BLaER1 treated with 17β-estradiol and CSF1 and Interleukin-3, amounts not matched to agents 10 nM and 100 nM (cell line): Measurements from ENCODE around the gene WRAP53.

Experiments used
- H3K27ac ChIP-seq, 11 experiments: shearing (Covaris generic); formaldehyde crosslinking; 2 replicates each; pipeline ENCODE4 v1.8.1; 2022
- H3K27me3 ChIP-seq, 11 experiments: shearing (Covaris generic); formaldehyde crosslinking; 2 replicates each; pipeline ENCODE4 v1.8.1; 2022
- H3K36me3 ChIP-seq, 11 experiments: shearing (Covaris generic); formaldehyde crosslinking; 2 replicates each; pipeline ENCODE4 v1.8.1; 2022
- H3K4me1 ChIP-seq, 10 experiments: shearing (Covaris generic); formaldehyde crosslinking; 2 replicates each; pipeline ENCODE4 v1.8.1; 2022
- H3K4me2 ChIP-seq, 11 experiments: shearing (Covaris generic); formaldehyde crosslinking; 2 replicates each; pipeline ENCODE4 v1.8.1; 2022
- H3K4me3 ChIP-seq, 10 experiments: shearing (Covaris generic); formaldehyde crosslinking; 2 replicates each; pipeline ENCODE4 v1.8.1; 2022
- H3K9ac ChIP-seq, 11 experiments: shearing (Covaris generic); formaldehyde crosslinking; 2 replicates each; pipeline ENCODE4 v1.8.1; 2022
- H3K9me3 ChIP-seq, 11 experiments: shearing (Covaris generic); formaldehyde crosslinking; replicated peaks in 1 of 11; 2 replicates each; pipeline ENCODE4 v1.8.1; 2022
- H4K20me1 ChIP-seq, 11 experiments: shearing (Covaris generic); formaldehyde crosslinking; 2 replicates each; pipeline ENCODE4 v1.8.1; 2022
- Cebpa-rat ChIP-seq, 11 experiments: shearing (Covaris generic); IDR thresholded peaks; 2 replicates each; pipeline ENCODE4 v1.8.1; 2022

The WRAP53 gene

GRCh38 chr17:7709031-7709430, 20.8 kb downstream of the WRAP53 start:
- H4K20me1 ChIP-seq, result peaks cover 0 to 40% (median 18%) of the 10 kb centered on the region in 11 experiments; a peak in 15 of 22 replicates
- H3K9me3 ChIP-seq, result no peaks in the 10 kb centered on the region
- H3K4me1 ChIP-seq, result peaks cover 28 to 70% (median 50%) of the 10 kb centered on the region in 10 experiments
- TF ChIP-seq Cebpa-rat (IDR thresholded peaks at IDR 0.05), result no peak
- H3K4me2 ChIP-seq, result peak overlapping the region in 5 of 11 experiments; percentile 18 to 69 (median 41); a peak in 7 of 22 replicates
- H3K36me3 ChIP-seq, result 0 out of 22 replicates have a peak, but pooled peaks cover 0 to under 1% (median 0%) of the 10 kb centered on the region in 11 experiments
- no peak overlapping the region for H3K27ac ChIP-seq
- H3K27me3 ChIP-seq, result peaks cover 45 to 80% (median 69%) of the 10 kb centered on the region in 11 experiments
- no peak overlapping the region for H3K9ac ChIP-seq
- no peak overlapping the region for H3K4me3 ChIP-seq

- H3K9ac ChIP-seq, result no peak overlapping the region
- no peaks in the 10 kb centered on the region for H3K36me3 ChIP-seq
- TF ChIP-seq Cebpa-rat (IDR thresholded peaks at IDR 0.05), result no peak
- H3K4me3 ChIP-seq, result no peak overlapping the region
- peaks cover 0 to 28% (median 8%) of the 10 kb centered on the region in 11 experiments; a peak in 13 of 22 replicates for H4K20me1 ChIP-seq
- peak overlapping the region; percentile 36 to 71 (median 59) for H3K4me2 ChIP-seq
- 0 out of 22 replicates have a peak overlapping the region, but pooled peaks of 2 of the 11 experiments have one; percentile 2 to 3 for H3K27ac ChIP-seq
- no peaks in the 10 kb centered on the region for H3K9me3 ChIP-seq
- peaks cover 40 to 80% (median 69%) of the 10 kb centered on the region in 11 experiments for H3K27me3 ChIP-seq
- peaks cover 31 to 70% (median 52%) of the 10 kb centered on the region in 10 experiments for H3K4me1 ChIP-seq
These were observed 22.0 kb downstream of the WRAP53 start for GRCh38 chr17:7710301-7710700.

DNA sequence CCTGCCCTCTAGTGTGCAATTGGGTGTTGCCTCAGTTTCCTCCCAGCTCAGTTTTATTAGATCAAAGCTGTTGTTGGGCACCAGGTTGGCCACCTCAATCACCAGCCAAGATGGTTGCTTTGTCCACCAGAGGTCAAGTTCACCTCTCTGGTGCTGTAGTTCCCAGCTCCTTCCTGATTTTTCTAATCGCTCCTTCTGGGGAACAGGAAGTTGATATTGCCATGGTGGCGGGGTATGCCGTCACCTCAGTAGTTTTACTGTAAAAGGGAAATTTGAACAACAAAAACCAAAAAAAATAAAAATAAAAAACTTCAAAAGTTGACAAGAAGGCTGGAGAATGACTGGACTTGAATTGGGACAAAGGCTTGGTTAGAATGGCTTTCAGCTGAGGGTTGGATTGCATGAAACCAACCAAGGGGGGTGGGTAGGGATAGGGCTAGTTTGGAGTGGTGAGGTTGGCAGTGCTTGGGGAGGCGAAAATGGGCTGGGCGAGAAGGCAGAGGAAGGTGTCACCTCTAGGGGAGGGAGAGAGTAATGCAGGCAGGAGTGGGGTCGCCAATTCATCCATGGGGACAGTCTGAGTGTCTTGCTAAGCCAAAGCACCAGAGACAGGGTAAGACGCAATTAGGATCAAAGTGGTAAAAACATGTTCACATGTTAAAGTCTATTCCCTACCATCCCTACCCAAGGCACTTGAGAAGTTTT, 22.9 kb downstream of the WRAP53 start:
- no peaks in the 10 kb centered on the region for H3K36me3 ChIP-seq
- H3K9me3 ChIP-seq, result no peaks in the 10 kb centered on the region
- peaks cover 40 to 80% (median 69%) of the 10 kb centered on the region in 11 experiments for H3K27me3 ChIP-seq
- H3K27ac ChIP-seq, result 0 out of 22 replicates have a peak overlapping the region, but pooled peaks of 1 of the 11 experiments have one; percentile 3
- no peak overlapping the region for H3K4me3 ChIP-seq
- TF ChIP-seq Cebpa-rat (IDR thresholded peaks at IDR 0.05), result no peak
- no peak overlapping the region for H3K9ac ChIP-seq
- peaks cover 0 to 19% (median under 1%) of the 10 kb centered on the region in 11 experiments; a peak in 4 of 22 replicates for H4K20me1 ChIP-seq
- peaks cover 36 to 70% (median 53%) of the 10 kb centered on the region in 10 experiments for H3K4me1 ChIP-seq
- peak overlapping the region in 9 of 11 experiments; percentile 51 to 71 (median 64); a peak in 19 of 22 replicates for H3K4me2 ChIP-seq

DNA sequence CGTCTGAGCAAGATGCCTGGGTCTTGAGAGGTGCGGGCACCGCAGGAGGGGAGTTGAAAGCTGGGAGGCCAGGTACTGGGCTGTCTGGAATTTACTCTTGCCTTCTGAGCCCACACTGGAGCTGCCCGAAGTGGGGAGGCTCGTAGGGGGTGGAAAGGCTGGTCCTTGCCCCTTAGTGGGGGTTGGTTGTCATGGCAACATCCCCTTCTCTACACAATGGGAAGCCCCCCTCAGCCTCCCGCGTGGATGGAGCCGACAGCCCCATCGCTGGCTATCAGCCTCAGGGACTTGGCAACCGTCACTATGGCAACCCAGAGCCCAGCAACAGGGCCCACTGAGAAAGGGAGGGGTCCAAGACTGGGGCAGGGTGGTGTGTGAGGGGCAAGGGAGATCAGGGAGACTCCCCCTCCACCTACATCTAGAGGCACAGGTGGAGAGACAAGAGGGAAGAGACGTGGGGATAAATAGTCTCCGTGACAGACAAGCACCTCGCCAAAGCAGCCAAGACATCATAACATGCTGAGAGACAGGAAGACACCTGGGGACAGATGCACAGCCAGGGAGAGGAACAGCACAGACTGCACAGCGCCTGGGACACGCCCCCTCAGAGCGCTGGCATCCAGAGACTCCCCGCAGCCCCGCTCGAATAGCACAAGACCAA, 24.0 kb downstream of the WRAP53 start:
- H3K9ac ChIP-seq, result no peak overlapping the region
- TF ChIP-seq Cebpa-rat (IDR thresholded peaks at IDR 0.05), result no peak
- peaks cover 45 to 80% (median 62%) of the 10 kb centered on the region in 10 experiments for H3K4me1 ChIP-seq
- peaks cover 40 to 80% (median 69%) of the 10 kb centered on the region in 11 experiments for H3K27me3 ChIP-seq
- H3K27ac ChIP-seq, result no peak overlapping the region
- H3K4me3 ChIP-seq, result no peak overlapping the region
- H3K36me3 ChIP-seq, result no peaks in the 10 kb centered on the region
- H3K4me2 ChIP-seq, result peak overlapping the region in 4 of 11 experiments; percentile 3 to 71 (median 29); a peak in 6 of 22 replicates
- H3K9me3 ChIP-seq, result no peaks in the 10 kb centered on the region
- H4K20me1 ChIP-seq, result peaks cover 0 to 8% (median 0%) of the 10 kb centered on the region in 11 experiments; a peak in 4 of 22 replicates

GRCh38 chr17:7713782-7714181, 25.5 kb downstream of the WRAP53 start:
- no peak for TF ChIP-seq Cebpa-rat (IDR thresholded peaks at IDR 0.05)
- peak overlapping the region in 5 of 11 experiments; percentile 4 to 35 (median 12); a peak in 1 of 22 replicates for H3K27ac ChIP-seq
- peaks cover 42 to 81% (median 71%) of the 10 kb centered on the region in 11 experiments for H3K27me3 ChIP-seq
- H4K20me1 ChIP-seq, result no peaks in the 10 kb centered on the region
- H3K9ac ChIP-seq, result peak overlapping the region in 4 of 11 experiments; percentile 16 to 35 (median 22); a peak in 3 of 22 replicates
- no peaks in the 10 kb centered on the region for H3K36me3 ChIP-seq
- peaks cover 52 to 92% (median 75%) of the 10 kb centered on the region in 10 experiments for H3K4me1 ChIP-seq
- no peaks in the 10 kb centered on the region for H3K9me3 ChIP-seq
- H3K4me2 ChIP-seq, result peak overlapping the region; percentile 36 to 98 (median 93)
- H3K4me3 ChIP-seq, result no peak overlapping the region

DNA sequence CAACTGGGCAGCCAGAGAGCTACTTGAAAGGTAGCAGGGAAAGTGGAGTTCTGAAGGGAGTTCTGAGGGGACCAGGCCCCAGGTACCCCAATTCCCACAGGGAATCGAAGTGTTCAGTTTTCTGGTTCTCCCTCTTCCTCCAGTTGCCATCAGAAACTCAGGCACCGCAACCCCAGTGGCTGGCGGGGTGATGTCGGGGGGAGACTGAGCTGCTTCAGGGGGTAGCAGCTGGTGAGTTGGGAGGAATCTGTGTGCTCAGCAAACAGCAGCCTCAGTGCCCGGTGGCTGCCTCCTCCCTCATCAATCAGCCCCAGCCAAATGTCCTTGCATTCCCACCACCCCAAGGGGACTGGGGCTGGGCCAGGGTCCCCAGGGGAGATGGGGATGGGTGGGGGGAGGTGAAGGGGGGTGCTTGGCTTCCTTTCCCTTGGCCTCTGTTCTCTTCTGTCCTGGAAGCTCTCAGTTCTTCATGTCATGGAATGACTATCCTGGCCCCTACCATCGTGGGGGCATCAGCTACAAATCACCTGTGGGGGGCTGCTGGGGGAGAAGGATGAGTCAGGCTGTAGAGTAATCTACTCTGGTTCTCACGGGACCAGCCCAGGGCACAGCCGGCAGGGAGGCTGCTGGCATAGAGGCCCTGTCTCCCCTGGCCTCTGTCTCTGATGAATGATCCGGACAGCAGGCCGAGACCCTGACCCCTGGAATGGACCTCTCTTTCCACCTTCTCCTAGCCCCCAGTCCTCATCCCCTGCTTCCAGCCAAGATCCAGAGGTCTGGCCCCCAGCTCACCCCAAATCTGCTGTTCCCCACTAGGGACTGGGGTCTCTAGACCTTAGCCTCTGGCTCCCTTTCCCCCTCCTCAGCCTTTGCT, 26.7 kb downstream of the WRAP53 start:
- H4K20me1 ChIP-seq, result no peaks in the 10 kb centered on the region; a peak in 1 of 22 replicates
- TF ChIP-seq Cebpa-rat (IDR thresholded peaks at IDR 0.05), result no peak
- H3K4me1 ChIP-seq, result peaks cover 50 to 82% (median 72%) of the 10 kb centered on the region in 10 experiments
- H3K27ac ChIP-seq, result no peak overlapping the region
- H3K9ac ChIP-seq, result peak overlapping the region in 3 of 11 experiments; percentile 16 to 44 (median 25); a peak in 2 of 22 replicates
- no peaks in the 10 kb centered on the region for H3K36me3 ChIP-seq
- H3K4me2 ChIP-seq, result peak overlapping the region; percentile 36 to 98 (median 93); a peak in 21 of 22 replicates
- H3K27me3 ChIP-seq, result peaks cover 45 to 87% (median 82%) of the 10 kb centered on the region in 11 experiments
- H3K9me3 ChIP-seq, result no peaks in the 10 kb centered on the region
- no peak overlapping the region for H3K4me3 ChIP-seq

GRCh38 chr17:7715936-7716886, 27.9 kb downstream of the WRAP53 start:
- Histone ChIP-seq H3K4me1 (peaks cover 38 to 70% (median 60%) of the 10 kb centered on the region in 10 experiments), H3K27ac (peak overlapping the region in 9 of 11 experiments; percentile 7 to 53 (median 33); a peak in 11 of 22 replicates), H3K9ac (peak overlapping the region; percentile 48 to 72 (median 68); a peak in 21 of 22 replicates), H3K9me3 (no peaks in the 10 kb centered on the region), H3K4me3 (peak overlapping the region; percentile 52 to 70 (median 60)), H4K20me1 (no peaks in the 10 kb centered on the region; a peak in 1 of 22 replicates), H3K36me3 (no peaks in the 10 kb centered on the region), H3K27me3 (peaks cover 45 to 96% (median 88%) of the 10 kb centered on the region in 11 experiments), H3K4me2 (peak overlapping the region; percentile 76 to 98 (median 93))
- no peak for TF ChIP-seq Cebpa-rat (IDR thresholded peaks at IDR 0.05)
